HG03060 (cell line): Measurements from ENCODE around the gene USP2.

Experiments used
- ATAC-seq: cut with Tn5 transposase; IDR thresholded peaks from one replicate; pipeline ENCODE4 v1.9.1; 2021; ENCODE audit warnings: low read depth, moderate number of reproducible peaks; ENCODE audit not compliant: unreplicated experiment

Gene USP2

GRCh38 chr11:119366690-119367620 is 14.5 kb downstream of the USP2 start:
- no peak for ATAC-seq

GRCh38 chr11:119365071-119365591 is 16.4 kb downstream of the USP2 start:
- no peak for ATAC-seq

GRCh38 chr11:119363851-119364590 is 17.5 kb downstream of the USP2 start:
- no peak for ATAC-seq

GRCh38 chr11:119363081-119363850 is 18.2 kb downstream of the USP2 start:
- no peak for ATAC-seq

- ATAC-seq: no peak
Measured at GRCh38 chr11:119362741-119363080, 18.8 kb downstream of the USP2 start.

GRCh38 chr11:119361941-119362725 is 19.4 kb downstream of the USP2 start:
- ATAC-seq: no peak

- ATAC-seq: no peak
Measured at GRCh38 chr11:119361056-119361787, 20.3 kb downstream of the USP2 start.

- no peak for ATAC-seq
Measured at GRCh38 chr11:119359365-119360214, 21.9 kb downstream of the USP2 start.

GRCh38 chr11:119357074-119357473 is 24.4 kb downstream of the USP2 start:
- ATAC-seq: no peak

GRCh38 chr11:119356349-119357031 is 25.0 kb downstream of the USP2 start:
- ATAC-seq: no peak

- no peak for ATAC-seq
Measured at GRCh38 chr11:119355091-119355843, 26.2 kb downstream of the USP2 start.

GRCh38 chr11:119352857-119353260 is 28.6 kb downstream of the USP2 start:
- no peak for ATAC-seq

GRCh38 chr11:119351232-119351631 is 30.3 kb downstream of the USP2 start:
- no peak for ATAC-seq

GRCh38 chr11:119350302-119350701 is 31.2 kb downstream of the USP2 start:
- no peak for ATAC-seq

GRCh38 chr11:119347940-119348605 is 33.4 kb downstream of the USP2 start:
- no peak for ATAC-seq

GRCh38 chr11:119347242-119347641 is 34.2 kb downstream of the USP2 start:
- ATAC-seq: no peak

- no peak for ATAC-seq
Measured at GRCh38 chr11:119346605-119347004, 34.9 kb downstream of the USP2 start, which contains the start of gene MFRP. TSS of gene MFRP (minus strand) at chr11:119346705. CDS start at chr11:119346513, 192 bp downstream.
